Measurements from ENCODE around the gene EFTUD2.

- TF ChIP-seq CTCF (IDR thresholded peaks at IDR 0.05) (no peak), POLR2A (IDR thresholded peaks at IDR 0.05) (no peak)
These were observed 17.6 kb upstream of the EFTUD2 start for GRCh38 chr17:44916781-44917241.
